Bronchial epithelial cell (primary cell): ENCODE data around the gene EPHA10. TPM values are rescaled to one million over a fixed set of nuclear protein-coding genes. Genes with fewer than 3 reads are reported as not detected.

Experiments
- DNase-seq: peaks from one replicate; pipeline ENCODE4 v3.0.0-alpha.2; 2010; ENCODE audit warnings: low read depth
- FAIRE-seq: peaks from 2 replicates; lab custom pipeline; 2011; peaks lifted over from hg19 to GRCh38; lab: Jason Lieb, UNC
- H3K27me3 ChIP-seq: 2 replicates; pipeline ENCODE4 v1.5.1; 2011; ENCODE audit warnings: low read length; ENCODE audit not compliant: control insufficient read depth, insufficient read depth
- H3K36me3 ChIP-seq: 2 replicates; pipeline ENCODE4 v1.5.1; 2011; ENCODE audit warnings: low read length; ENCODE audit not compliant: control insufficient read depth, insufficient read depth
- H3K4me3 ChIP-seq: 2 replicates; pipeline ENCODE4 v1.5.1; 2011; ENCODE audit warnings: mild to moderate bottlenecking, low read depth, low read length, control low read depth
- CTCF ChIP-seq: IDR thresholded peaks from 2 replicates; pipeline ENCODE4 v1.5.1; 2011; ENCODE audit warnings: mild to moderate bottlenecking, moderate library complexity, low read length, control low read depth, inconsistent platforms; ENCODE audit not compliant: insufficient read depth, severe bottlenecking
- total RNA-seq: library from RNA; depleted of rRNA; stranded (reverse); fragments of >200 nt; gene quantifications from 2 replicates; pipeline ENCODE4 v1.2.1, GENCODE V29; 2014

Gene EPHA10
- total RNA-seq, 1 donor from 2014 or later = 0.26 TPM

DNA sequence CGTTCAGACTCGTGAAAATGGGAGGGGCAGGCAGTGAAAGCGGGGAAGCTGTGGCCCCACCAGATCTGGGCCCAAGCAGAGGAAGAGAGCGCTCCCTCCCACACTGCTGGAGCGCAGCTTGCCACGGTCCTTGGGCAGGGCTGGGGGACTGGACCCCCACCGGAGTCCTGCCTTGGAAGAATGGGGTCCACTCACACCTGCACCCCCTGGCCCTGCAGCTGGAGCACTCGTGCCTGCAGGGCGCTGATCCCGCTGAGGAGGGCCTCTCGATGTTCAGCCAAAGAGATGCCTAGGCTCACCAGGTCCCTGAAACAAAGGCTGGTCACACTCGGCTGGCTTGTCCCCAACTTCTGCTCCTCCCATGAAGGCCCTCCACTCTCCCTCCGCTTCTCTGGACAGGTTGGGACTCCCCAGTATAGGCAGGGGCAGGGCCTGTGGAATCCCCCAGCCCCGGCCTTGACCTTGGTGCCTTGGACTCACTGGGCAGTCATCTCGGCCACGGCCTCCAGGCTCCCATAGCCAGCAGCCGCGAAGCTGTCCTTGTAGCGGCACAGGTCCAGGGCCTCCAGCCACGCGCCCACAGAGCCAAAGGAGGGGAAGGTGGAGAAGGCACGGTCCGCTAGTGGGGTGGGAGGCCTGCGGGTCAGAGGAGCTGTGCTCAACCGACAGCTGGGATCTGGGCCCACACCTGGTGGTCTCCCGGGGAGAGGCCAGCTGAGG is 46.6 kb downstream of the EPHA10 start:
- Histone ChIP-seq H3K27me3 (no peaks in the 10 kb centered on the region), H3K36me3 (no peaks in the 10 kb centered on the region), H3K4me3 (no peak overlapping the region)
- TF ChIP-seq CTCF = no peak
- FAIRE-seq (no peak), DNase-seq (no peak)

GRCh38 chr1:37717631-37718030 is 47.3 kb downstream of the EPHA10 start:
- TF ChIP-seq CTCF = no peak
- FAIRE-seq (no peak), DNase-seq (no peak)
- Histone ChIP-seq H3K36me3 (no peaks in the 10 kb centered on the region), H3K4me3 (no peak overlapping the region), H3K27me3 (no peaks in the 10 kb centered on the region)

DNA sequence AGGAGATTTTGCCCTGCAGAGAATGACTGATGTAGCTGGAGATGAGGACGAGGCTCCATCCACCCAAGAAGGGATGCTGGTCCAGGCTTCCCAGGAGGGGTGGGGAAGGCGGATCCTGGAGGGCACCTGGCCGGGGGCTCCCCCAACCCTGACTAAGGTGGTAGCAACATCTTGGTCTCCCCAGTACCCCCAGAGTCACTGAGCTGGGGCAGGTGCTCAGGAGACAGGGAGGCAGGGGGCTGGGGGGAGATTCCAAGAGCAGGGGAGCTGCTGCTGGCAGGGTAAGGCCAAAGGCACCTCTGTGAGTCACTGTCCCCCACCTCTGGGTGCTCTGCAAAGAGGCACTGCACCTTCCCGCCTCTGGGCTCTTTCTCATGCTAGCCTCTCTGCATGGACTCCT is 48.6 kb downstream of the EPHA10 start:
- H3K27me3 ChIP-seq = no peaks in the 10 kb centered on the region
- FAIRE-seq = no peak
- TF ChIP-seq CTCF = no peak
- H3K4me3 ChIP-seq = no peak overlapping the region
- DNase-seq = no peak
- no peaks in the 10 kb centered on the region for H3K36me3 ChIP-seq

DNA sequence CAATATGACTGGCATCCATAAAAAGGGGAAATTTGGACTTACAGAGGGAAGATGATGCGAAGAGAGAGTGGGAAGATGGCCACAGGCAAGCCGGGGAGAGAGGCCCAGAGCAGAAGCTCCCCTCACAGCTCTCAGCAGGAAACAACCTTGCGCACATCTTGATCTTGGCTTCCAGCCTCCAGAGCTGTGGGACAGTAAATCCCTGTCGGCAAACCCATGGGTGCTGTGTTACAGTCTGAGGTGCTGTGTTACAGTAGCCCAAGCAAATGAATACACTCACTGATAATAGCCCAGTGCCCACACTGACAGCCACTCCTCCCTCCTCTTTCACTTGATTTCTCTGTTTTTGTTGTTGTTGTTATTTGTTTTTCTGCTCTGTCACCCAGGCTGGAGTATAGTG is 50.2 kb downstream of the EPHA10 start:
- peak; percentile 72 for FAIRE-seq
- DNase-seq = no peak
- peaks cover under 1% of the 10 kb centered on the region for H3K36me3 ChIP-seq
- no peak for TF ChIP-seq CTCF
- H3K27me3 ChIP-seq = no peaks in the 10 kb centered on the region
- H3K4me3 ChIP-seq = no peak overlapping the region

DNA sequence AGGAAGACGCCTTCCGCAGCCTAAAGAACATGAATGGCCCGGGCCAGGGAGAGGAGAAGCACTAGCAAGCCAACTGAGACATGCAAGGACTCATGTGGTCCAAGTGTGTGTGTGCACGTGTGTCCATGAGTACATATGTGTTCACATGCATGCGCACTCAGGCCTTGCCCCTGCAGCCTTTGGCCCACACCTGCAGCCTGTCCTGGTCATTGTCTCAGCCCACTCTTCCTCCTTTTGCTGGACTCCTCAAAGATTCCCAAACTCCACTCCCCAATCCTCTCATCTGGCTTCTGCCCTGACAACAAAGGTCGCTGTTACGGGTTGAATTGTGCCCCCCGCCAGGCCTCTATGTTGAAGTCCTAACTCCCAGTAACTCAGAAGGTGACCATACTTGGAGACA is 50.7 kb downstream of the EPHA10 start:
- TF ChIP-seq CTCF = no peak
- peaks cover 1% of the 10 kb centered on the region for H3K36me3 ChIP-seq
- FAIRE-seq = peak; percentile 32
- no peak overlapping the region for H3K4me3 ChIP-seq
- no peaks in the 10 kb centered on the region for H3K27me3 ChIP-seq
- DNase-seq = no peak

GRCh38 chr1:37708471-37708870 is 56.4 kb downstream of the EPHA10 start:
- H3K4me3 ChIP-seq = no peak overlapping the region
- DNase-seq = no peak
- peaks cover 10% of the 10 kb centered on the region for H3K36me3 ChIP-seq
- no peak for FAIRE-seq
- TF ChIP-seq CTCF = no peak
- no peaks in the 10 kb centered on the region for H3K27me3 ChIP-seq
